NK-92 (cell line): ENCODE data around the gene ELMO1.

Source experiments
- DNase-seq: peaks from one replicate; lab custom pipeline; 2025; ENCODE audit not compliant: unreplicated experiment; lab: John Stamatoyannopoulos, UW

ELMO1 gene

DNA sequence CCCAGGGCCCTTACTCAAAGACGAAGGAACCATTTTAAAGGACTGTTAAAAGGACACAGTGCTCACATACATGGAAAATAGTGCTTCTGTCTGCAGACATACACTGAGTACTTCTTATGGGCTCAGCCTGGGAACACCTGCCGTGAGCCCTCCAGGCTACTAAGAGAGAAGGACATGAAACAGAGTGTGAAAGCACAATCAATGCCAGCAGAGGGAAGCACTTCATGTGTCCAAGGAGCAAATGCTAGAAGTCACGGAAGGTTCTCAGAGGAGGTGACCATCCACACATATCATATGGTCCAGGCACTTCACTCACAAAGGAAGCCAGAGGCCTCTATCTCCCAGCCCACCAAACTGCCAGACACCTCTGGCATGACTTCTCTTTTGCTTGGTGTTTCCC, 15.5 kb downstream of the ELMO1 start:
- DNase-seq = no peak

GRCh38 chr7:37432281-37432920, 16.3 kb downstream of the ELMO1 start:
- no peak for DNase-seq

DNA sequence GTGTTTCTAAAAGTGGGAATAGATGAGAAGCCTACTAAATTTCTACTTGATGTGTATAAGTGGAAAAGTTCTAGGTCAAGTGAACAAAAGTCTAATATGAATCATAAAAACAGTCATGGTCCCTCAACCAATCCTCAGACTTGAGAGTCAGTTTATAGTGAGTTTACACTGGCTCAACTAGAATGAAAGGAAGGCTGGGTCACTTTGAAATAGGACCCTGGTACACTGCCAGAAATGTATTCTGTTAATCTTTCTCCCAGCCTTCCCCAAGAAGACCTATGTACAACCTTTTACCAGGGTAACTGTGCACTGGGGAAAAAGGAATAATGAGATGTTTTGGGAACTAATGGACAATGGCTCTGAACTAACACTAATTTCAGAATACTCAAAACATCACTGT, 17.3 kb downstream of the ELMO1 start:
- DNase-seq = no peak

- no peak for DNase-seq
Observed at GRCh38 chr7:37430640-37431039, 18.0 kb downstream of the ELMO1 start.

DNA sequence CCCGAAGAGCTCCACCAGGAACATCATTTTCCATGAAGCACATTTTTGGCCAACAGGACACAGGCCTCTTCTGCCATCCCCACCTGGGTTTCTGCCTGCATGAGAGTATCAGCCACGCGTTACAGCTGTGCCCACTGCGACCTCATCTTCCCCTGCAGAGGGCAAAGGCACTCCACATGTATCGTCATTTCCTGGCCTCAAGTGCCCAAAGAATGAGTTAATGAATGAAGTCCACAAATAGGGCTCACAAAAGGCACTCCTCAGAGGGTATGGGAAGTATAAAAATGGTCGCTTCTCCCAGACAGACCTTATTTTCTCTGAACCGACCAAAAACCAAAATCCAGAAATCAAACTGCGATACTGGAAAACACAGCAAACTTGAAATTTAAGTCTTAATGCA, 18.5 kb downstream of the ELMO1 start:
- DNase-seq = no peak

GRCh38 chr7:37429435-37429791, 19.3 kb downstream of the ELMO1 start:
- no peak for DNase-seq

DNA sequence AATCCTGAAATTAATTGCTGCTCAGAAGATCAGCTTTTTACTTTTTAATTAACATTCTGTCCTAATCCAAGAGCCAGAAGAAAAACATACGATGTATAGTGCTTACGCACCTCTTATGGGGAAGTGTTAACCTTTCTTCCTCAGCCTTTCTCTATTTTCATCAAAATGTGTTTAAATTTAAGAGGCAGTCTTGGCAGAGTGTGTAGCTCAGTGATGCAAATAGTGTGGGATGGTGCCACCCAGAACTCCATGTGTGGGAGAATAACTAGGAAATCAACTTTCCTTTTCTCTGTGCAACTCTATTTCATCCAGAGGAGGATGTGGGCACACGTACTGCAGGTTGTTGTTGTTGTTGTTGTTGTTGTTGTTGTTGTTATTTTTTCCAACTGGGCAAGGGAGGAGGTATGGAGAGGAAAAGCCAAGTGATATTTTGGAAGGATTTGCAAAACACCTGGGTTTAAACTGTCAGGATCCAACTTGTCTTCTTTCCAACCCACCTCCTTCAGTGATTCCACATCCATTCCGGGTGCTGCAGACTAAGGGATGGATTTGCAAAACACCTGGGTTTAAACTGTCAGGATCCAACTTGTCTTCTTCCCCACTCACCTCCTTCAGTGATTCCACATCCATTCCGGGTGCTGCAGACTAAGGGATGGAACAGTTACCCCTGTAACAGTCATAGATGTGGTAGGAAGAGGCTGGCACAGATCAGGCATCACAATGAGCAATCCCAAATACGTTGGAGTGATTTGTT, 19.8 kb downstream of the ELMO1 start:
- DNase-seq = no peak

GRCh38 chr7:37427276-37427940, 21.3 kb downstream of the ELMO1 start:
- no peak for DNase-seq

GRCh38 chr7:37425498-37425897, 23.2 kb downstream of the ELMO1 start:
- no peak for DNase-seq

GRCh38 chr7:37424995-37425394, 23.7 kb downstream of the ELMO1 start:
- DNase-seq = no peak

DNA sequence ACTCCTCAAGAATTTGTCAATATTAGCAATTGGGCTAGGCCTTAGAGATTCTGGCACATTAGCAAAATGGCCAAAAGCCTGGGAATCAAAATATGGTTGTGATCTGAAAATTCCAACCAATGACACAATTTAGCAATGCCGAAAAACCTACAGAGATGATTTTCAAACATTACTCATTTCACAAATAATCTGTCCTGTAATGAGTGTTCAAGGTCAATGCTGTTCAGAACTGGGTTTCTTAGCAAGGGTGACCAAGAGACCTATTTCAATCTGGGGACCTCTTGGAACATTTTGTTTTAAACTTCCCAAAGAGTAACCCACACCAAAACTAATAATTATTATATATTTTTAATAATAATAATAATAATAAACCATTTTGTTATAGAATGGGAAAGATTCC, 24.1 kb downstream of the ELMO1 start:
- no peak for DNase-seq

DNA sequence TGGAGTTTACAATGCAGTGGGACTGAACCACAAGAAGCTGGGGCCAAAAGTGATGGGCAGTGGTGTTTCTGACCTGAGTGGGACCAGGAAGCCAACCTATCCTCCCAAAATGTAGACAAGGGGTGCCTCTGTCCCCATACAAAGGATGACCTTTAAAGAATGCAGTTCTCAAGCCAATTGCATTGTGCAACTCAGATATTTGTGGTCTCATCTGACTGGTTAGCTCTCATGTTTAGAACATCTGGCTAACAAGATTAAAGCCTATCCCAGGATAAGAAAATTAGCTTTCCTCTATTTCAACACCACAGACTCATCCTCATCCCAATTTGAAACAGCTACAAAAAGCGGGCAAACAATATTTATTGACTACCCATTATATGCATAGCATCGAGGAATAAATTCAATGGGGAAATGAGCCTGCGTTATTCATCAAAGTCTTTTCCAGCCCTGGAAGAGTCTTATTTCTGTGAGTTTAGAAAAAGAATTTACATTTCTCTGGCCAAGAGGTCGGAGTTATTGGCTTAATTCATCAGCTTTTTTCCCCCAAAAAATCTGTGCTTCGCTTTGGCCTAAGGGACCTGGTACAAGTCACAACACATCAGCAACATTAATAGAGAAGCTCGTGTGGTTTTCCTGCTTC, 26.7 kb downstream of the ELMO1 start:
- DNase-seq = no peak

DNA sequence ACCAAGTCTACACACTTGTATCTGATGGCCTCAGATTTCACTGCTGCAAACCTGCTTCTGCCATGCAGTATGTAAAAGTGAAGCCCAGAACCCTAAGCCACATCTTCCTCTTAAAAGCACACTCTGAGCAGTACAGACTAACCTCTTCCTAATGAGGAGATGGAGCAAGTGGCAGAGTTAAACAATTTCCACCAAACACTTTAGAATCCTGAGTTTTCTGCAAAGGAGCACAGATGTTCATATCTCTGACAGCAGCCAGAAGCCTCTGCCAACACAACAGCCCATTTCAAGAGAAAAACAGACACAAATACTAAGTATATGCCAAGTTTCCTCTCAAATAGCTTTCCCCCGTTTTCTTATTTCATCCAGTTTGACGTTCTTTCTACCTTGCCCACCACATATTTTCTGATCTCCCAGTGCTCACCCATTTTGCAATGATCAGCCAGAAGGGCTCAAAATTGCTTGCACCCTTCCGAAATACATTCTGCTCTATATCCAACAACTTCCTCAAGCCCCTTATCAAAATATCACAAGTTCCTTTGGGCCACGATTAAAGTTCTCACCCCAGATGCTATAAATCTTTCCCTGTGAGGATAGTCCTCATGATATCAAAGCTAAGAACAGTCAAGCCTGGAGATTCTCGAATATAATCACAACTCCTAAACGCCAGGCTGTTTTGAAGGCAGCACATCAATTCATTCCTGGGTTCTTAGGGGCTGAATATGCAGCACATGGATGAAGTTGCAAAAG, 27.5 kb downstream of the ELMO1 start:
- no peak for DNase-seq

DNA sequence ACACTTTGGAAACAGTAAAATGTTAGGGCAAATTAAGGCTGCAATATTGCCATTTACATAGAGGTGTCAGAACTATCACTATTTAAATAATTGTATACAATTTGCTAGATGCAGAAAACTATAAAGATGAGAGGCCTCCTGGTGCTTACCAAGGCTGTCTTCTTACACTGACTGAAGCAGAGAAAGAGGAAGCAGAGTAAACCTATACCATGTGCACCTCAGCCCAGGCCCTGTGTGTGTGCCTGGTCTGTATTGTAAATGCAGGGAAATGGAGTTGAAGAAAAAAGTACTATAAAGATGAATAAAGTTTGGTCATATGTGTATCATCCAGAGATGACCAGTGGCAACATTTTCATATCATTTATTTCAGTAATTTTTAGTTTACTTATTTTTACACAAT, 29.2 kb downstream of the ELMO1 start:
- DNase-seq = no peak

DNA sequence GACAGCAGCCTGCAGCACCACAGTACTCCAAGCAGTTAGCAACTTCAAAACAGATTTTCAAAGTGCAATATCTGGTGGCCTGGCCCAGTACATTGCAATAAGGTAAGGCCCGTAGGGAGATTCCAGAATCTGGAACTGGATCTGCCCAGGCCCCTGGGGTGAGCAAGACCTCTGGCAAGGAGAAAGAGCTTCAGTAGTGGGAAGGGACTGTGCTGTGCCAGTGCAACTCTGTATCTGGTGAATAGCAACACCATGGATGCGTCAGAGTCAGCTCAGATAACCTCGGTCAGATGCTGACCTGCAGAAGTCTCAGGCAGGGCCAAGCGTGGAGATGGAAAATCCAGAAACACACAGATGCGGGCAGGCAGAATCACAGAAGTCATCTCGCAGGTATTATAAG, 30.3 kb downstream of the ELMO1 start:
- DNase-seq = no peak

DNA sequence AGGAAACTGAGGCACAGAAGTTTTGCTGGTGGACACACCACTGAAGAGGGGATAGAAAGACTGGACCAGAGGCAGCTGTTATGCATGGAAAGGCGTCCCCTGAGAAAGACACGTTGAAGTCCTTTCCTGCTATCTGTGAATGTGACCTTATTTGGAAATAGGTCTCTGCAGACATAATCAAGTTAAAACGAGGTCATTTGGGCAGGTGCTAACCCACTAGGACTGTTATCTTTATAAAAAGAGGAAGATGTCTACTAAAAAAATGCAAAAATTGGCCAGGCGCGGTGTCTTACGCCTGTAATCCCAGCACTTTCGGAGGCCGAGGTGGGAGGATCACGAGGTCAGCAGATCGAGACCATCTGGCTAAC, 31.6 kb downstream of the ELMO1 start:
- no peak for DNase-seq

GRCh38 chr7:37416378-37417106, 32.1 kb downstream of the ELMO1 start:
- DNase-seq = no peak

- no peak for DNase-seq
Observed at GRCh38 chr7:37415629-37416028, 33.0 kb downstream of the ELMO1 start.

- no peak for DNase-seq
Observed at GRCh38 chr7:37414352-37414983, 34.2 kb downstream of the ELMO1 start.

- no peak for DNase-seq
Observed at GRCh38 chr7:37411444-37412034, 37.1 kb downstream of the ELMO1 start.
